M059J (cell line): ENCODE measurements around the gene RBM39. TPM values are rescaled to one million over a fixed set of nuclear protein-coding genes. Genes with fewer than 3 reads are reported as not detected.

Source experiments
- DNase-seq: peaks from one replicate; pipeline ENCODE4 v3.0.0-alpha.2; 2012; ENCODE audit warnings: low read depth
- total RNA-seq: library from RNA; depleted of rRNA; stranded (reverse); fragments of >200 nt; shearing (Covaris generic); gene quantifications from 2 replicates; pipeline ENCODE4 v1.2.3, GENCODE V29; 2014; rRNA removed

The RBM39 gene
- total RNA-seq, 1 experiment from 2014 or later, result 201 TPM

DNA sequence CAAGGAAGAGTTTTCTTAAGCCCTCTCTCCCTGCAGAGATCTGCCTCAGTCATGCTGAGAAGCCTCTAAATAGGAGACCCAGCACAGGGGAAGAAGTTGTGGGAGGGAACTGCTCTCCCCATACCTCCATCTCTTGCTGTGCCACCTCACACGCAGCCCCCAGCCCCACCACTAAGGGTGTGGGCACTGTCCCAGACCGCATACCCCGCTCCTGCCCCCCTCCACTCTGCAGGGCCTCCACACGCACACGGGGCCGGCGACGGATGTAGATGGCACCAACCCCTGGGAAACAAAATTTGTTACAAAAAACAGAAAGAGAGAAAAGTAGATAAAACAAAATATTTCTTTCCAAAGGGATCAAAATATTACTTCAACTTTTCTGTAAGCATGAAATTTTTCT, 67.1 kb downstream of the RBM39 start:
- no peak for DNase-seq

DNA sequence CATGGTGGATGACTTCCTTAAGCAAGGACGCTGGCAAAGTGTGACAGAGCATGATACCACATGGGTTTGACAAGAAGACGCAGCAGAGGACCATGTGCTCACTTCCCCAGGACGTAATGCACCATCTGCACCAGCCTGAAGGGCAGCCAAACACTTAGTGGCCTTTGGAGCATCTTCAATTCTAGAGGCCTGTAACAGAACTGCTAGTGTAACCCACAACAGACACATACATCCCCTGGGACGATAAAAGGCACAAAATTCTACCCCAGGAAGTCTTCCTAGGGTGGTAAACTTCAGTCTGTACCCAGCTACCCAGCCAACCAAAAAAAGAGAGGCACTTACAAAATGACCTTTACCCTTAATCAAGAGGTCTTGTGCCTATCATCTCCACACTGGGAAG, 68.2 kb downstream of the RBM39 start:
- no peak for DNase-seq

DNA sequence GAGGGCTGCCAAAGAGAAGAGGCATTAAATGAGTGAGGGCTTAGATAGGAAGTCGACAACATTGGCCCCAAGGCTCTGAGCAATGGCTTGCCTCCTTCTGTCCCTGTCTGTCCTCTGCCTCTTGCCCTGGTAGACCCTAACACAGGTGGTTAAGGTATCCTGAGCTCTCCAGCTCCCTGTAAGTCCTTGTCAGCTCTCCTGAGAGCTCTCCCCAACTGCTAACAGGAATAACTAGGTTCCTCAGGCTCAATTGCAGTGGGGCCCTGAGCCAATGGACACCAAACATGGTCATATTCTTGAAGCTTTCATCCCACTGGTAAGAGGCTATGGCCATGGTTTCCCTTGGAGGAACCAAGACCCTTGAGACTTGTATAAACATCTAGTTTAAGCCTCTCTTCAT, 72.4 kb downstream of the RBM39 start:
- no peak for DNase-seq

DNA sequence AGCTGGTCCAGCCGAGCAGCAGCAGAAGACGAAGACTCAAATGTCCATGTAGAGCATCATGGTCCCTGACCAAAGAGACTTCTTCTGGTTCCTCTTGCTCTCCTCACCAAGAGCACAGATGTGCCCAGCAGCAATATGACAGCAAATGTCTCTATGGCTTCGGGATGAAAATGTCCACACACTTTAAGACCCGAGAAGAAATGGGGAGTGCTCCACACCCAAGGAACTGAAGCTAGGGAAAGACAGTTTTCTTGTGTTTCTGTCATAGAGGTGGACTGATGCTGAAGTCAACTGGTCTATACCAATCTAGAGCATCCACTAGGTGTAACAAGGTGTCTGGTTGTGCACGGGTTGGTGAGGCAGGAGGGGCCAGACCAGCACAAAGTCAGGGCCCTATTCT, 72.8 kb downstream of the RBM39 start:
- no peak for DNase-seq

DNA sequence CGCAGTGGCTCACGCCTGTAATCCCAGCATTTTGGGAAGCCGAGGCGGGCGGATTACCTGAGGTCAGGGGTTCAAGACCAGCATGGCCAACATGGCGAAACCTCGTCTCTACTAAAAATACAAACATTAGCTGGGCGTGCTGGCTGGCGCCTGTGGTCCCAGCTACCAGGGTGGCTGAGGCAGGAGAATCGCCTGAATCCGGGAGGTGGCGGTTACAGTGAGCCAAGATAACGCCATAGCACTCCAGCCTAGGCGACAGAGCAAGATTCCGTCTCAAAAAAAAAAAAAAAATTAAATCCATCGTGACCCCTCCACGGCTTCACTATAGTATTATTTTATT, 76.1 kb downstream of the RBM39 start:
- DNase-seq, result no peak

DNA sequence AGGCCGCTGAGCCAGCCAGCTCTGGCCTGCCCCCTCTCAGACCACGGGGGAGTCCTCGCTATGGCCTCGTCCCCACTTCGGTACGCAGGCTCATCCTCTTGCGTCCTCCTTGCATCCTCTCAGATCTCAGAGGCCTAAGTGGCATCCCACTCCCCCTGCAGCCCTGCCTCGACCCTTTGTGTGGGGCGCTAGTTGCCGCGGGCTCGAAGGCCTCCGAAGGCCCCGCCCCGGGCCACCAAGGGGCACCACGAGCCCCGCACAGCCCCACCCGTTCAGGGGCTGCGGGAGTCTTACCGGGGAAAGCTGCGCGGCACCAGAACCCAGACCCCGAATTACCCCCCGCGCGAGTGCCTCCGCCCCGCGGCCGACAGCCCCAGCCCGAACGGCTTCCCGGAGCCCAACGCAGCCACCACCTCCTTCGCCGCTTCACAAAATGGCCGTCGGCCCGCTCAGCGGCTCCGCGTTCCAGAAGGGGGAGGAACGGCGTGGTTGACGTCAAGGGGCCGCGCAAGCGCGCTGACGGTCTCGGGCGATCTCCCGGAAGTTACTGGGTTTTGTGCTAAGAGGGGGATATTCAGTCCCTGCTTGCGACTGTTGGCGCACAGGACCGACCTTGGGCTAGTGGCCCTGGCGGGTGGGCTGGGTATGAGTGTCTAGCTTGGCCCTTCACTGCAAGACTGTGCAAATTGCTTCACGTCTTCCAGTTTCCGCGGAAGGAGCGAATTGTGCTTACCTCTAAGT, 77.4 kb downstream of the RBM39 start, which contains the start of the genes CPNE1 and RBM12:
TSS of gene CPNE1 (minus strand) at position 435 of the 741 bp plus-strand sequence. CDS start 31,977 bp downstream, outside the sequence.
TSS of gene RBM12 (minus strand) at position 435 of the 741 bp plus-strand sequence. CDS start 9,578 bp downstream, outside the sequence.
- DNase-seq, result peak; percentile 95

DNA sequence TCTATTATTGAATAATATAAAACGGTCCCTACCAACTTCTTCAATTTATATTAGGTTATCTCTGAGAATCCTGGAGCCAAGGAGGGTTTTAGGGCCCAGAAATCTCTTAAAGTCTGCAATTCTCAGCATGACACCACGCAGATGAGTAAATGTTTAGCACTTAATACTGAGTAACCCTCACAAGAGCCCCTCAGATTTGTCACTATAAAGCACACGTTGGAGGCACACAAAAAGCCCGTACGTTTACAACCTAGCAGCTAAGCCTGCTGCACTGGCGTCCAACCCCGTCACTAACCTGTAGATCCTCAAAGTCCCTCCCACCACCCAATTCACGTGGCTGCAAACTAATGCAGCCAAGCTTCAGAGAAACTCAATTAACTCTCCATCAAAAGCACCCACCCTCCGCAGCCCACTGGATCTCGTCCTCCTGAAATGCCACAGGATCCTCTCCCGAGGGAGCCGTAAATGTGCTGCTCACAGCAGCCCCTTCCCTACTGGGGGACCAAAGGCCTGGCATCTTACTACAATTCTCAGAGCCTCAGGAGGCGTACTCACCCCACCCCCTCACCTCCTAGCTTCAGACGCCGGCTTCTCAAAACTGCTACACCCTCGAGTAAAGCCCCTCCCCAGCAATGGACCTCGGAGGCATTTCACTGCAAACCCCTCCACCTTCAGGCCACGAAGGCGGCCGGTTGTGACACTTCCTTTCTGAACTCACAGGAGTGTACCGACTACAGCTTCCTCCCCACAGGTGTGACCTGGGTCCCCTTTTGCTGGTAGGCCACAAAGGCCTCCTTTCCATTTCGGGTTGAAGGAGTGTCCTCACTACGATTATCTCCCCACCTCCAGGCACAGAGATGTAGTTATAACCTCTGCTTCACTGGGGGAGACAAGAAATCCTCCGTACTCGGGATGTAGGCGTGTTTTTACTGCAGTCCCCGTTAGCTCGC, 78.3 kb downstream of the RBM39 start:
- peak; percentile 62 for DNase-seq

DNA sequence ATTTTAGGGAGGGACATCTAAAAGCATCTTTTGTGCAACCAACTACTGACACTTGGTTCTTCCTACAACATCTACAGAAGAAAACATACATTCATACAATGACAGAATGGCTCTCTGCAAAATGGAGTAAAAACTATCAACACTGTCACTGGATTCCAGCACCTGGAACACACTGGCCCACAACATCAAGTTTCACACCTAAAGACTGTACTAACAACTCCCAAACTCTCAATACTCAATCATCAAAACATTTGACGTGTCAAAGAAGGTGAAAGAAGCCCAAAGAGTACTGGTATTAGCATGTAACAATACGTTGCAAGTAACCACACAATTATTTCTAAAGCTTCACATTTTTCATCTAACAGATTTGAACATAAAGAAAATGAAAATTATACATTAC, 79.5 kb downstream of the RBM39 start:
- no peak for DNase-seq

DNA sequence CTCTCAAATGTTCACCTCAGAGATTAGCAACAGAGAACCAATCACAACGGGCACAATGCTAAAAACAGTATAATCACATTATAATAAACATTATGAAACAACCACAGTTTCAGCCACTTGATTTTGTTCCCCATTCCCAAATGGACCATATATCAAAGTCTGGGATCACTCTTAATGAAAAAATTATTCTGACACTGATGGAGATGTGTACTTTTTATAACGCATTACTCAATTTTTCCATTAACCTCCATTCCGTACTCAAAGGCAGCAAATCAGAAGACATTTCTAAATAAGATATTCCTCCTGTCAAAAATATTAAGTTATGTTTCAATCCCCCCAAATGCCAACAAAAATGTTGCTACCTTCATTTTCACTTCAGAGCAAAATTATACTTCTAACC, 80.2 kb downstream of the RBM39 start:
- no peak for DNase-seq

DNA sequence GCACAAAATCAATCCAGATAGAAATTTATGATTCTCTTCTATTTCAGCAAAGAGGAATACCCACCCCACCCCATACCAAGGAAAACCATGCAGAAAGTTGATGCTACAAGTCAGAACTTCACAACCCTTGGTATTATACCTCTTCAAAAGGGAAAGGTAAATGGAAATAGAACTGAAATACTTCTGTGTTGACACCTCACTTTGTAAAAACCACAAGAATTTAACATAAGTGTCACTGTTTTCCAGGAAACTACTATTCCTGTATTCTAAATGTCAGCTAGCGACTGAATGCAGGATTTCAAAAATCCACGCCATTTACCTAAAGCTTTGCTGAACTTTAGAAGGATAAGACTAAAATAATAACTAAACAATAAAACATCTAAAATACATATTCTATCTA, 81.0 kb downstream of the RBM39 start:
- DNase-seq, result peak; percentile 62

DNA sequence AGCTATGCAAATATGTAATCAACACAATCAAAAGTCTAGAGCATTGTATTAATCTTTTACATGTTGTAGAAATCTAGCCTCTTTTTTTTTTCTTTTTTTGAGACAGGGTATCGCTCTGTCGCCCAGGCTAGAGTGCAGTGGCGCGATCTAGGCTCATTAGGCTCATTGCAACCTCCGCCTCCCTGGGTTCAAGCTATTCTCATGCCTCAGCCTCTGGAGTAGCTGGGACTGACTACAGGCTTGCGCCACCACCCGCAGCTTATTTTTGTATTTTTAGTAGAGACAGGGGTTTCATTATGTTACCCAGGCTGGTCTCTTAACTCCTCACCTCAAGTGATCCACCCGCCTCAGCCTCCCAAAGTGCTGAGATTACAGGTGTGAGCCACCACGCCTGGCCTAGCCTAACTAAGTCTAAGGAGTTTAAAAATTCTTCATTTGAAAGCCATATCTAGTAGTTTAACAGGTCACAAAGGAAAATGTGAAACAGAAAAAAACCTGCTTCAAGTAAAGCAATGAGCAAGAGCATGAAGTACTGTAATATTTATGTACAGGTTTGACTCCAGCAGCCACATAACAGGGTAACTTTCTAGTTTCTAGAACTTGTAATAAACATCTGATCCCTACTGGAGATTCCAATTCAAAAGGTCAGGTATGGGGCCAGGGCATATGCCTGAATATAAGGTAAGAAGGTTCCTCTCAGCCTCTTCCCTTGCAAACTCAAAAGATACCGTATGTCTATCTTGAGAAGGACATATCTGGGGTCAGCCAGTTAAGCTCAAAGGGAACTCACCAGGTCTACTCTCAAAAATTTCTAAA, 81.7 kb downstream of the RBM39 start:
- DNase-seq, result no peak

DNA sequence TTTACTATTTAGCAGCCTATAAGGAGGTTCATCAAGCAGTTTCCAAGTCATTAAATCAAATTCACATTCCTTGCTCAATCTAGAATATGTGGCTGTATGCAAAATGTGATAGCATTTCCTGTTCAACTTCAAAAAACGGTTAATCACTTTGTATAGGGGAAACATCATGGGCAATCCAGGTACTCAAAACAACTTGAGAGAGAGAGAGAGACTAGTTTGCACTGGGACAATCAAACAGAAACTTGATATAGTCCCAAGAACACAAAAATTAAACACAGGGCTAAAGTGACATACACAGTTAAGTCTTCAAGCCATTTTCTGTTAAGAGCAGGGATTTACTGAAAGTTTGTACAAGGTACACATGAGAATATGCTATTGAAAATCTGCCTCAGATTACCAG, 84.8 kb downstream of the RBM39 start:
- no peak for DNase-seq

DNA sequence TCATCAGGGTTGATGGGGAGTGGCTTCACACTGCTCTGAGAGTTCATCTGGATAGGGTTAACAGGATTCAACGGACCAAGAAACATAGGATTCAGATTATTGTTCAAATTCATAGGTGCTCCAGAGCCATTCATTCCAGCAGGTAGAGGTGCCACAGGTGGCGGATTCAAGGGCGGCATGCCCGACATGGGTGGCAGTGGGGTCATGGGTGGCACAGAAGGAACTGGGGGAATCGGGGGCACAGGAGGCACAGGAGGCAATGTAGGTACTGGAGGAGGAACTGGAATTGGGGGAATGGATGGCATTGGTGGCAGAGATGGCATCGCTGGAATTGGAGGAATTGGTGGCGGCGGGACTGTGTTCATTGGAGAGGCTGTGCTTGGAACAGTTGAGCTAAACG, 87.6 kb downstream of the RBM39 start:
- DNase-seq, result no peak

DNA sequence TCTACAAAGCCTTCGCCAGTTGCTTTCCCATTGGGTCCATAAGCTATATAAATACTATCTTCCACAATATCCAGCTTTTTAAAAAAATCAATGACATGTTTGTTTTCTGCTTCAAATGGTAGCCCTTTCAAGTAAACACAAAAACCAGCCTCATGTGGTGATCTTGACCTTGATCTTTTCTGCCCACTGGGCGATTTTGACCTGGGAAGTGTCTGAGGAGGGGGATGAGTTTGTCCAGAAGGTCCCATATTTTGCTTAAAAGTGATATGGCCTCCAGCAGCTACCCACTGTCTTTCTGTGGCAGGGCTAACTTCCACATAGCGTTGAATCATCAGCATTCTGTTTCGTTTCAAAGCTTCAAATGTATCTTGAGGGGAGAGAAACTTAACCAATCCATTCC, 88.2 kb downstream of the RBM39 start:
- DNase-seq, result no peak

Other genes with a start within 250 kb of the RBM39 start
- not detected in 2 replicates for gene C20orf173, start 212.6 kb downstream of the RBM39 start, total RNA-seq
- gene ERGIC3, start 200.2 kb downstream of the RBM39 start, total RNA-seq, result 630 and 714 TPM in 2 replicates
- 24.0 and 36.1 TPM in 2 replicates for gene SPAG4, start 126.4 kb downstream of the RBM39 start, total RNA-seq
- 176 and 262 TPM in 2 replicates for gene CPNE1, start 77.4 kb downstream of the RBM39 start, total RNA-seq
- gene RBM12, start 77.4 kb downstream of the RBM39 start, total RNA-seq, result 37.7 and 52.3 TPM in 2 replicates
- gene NFS1, start 42.9 kb downstream of the RBM39 start, total RNA-seq, result 31.0 and 69.7 TPM in 2 replicates
- gene ROMO1, start 42.9 kb downstream of the RBM39 start, total RNA-seq, result 667 and 778 TPM in 2 replicates
- gene PHF20, start 29.8 kb upstream of the RBM39 start, total RNA-seq, result 23.4 and 57.6 TPM in 2 replicates
- 106 and 107 TPM in 2 replicates for gene SCAND1, start 212.2 kb upstream of the RBM39 start, total RNA-seq
- gene CNBD2, start 226.3 kb upstream of the RBM39 start, total RNA-seq, result 2.1 and 5.5 TPM in 2 replicates